PC-9 (cell line): ENCODE results near the gene RPS6KA6. TPM values are rescaled to one million over a fixed set of nuclear protein-coding genes. Genes with fewer than 3 reads are reported as not detected.

Experiments used
- BruUV-seq: library from RNA; stranded (reverse); fragments of 400-500 nt; replicated peaks from 2 replicates; lab custom pipeline; 2021; lab: Mats Ljungman, UMichigan
- CTCF ChIA-PET: fragments of 300-600 bp; sonication (Branson Sonifier 250); formaldehyde crosslinking; loops from one replicate; lab custom pipeline; 2022; ENCODE audit warnings: antibody characterized with exemption; lab: Charles Lee
- POLR2A ChIA-PET: fragments of 300-600 bp; sonication (Branson Sonifier 250); formaldehyde crosslinking; loops from one replicate; lab custom pipeline; 2022; ENCODE audit warnings: antibody characterized with exemption; ENCODE audit not compliant: unreplicated experiment; lab: Charles Lee
- DNase-seq, 2 experiments: peaks; one replicate each; pipeline versions ENCODE4 v3.0.0 to v3.0.0-alpha.2; 2015 to 2022; ENCODE audit warnings: mixed read lengths in 1 of 2
- H2AFZ ChIP-seq: fragments of 200-600 bp; sonication (generic); 2 replicates; pipeline ENCODE4 v1.8.1; 2017; ENCODE audit warnings: antibody characterized with exemption
- H3F3A ChIP-seq: fragments of 200-600 bp; sonication (generic); 2 replicates; pipeline ENCODE4 v1.8.1; 2017; ENCODE audit warnings: antibody characterized with exemption, mild to moderate bottlenecking, low read depth; ENCODE audit not compliant: insufficient read depth
- H3K27ac ChIP-seq: fragments of 200-600 bp; sonication (generic); 2 replicates; pipeline ENCODE4 v1.6.1; 2016; ENCODE audit warnings: mixed run types
- H3K27me3 ChIP-seq: fragments of 200-600 bp; sonication (generic); 2 replicates; pipeline ENCODE4 v1.6.1; 2016; ENCODE audit warnings: low read depth, mixed run types; ENCODE audit not compliant: insufficient read depth
- H3K36me3 ChIP-seq: fragments of 200-600 bp; sonication (generic); 2 replicates; pipeline ENCODE4 v1.6.1; 2016; ENCODE audit warnings: low read depth, mixed run types
- H3K4me1 ChIP-seq: fragments of 200-600 bp; sonication (generic); replicated peaks from 2 replicates; pipeline ENCODE4 v1.6.1; 2016; ENCODE audit warnings: mixed run types; ENCODE audit not compliant: insufficient read depth
- H3K4me2 ChIP-seq: fragments of 200-600 bp; sonication (generic); 2 replicates; pipeline ENCODE4 v1.6.1; 2017; ENCODE audit warnings: mixed run types
- H3K4me3 ChIP-seq: fragments of 200-600 bp; sonication (generic); 2 replicates; pipeline ENCODE4 v1.6.1; 2016; ENCODE audit warnings: mixed run types
- H3K79me2 ChIP-seq: fragments of 200-600 bp; sonication (generic); 2 replicates; pipeline ENCODE4 v1.6.1; 2017; ENCODE audit warnings: low read depth, mixed run types
- H3K9me2 ChIP-seq: fragments of 200-600 bp; sonication (generic); 2 replicates; pipeline ENCODE4 v1.8.1; 2017; ENCODE audit warnings: mild to moderate bottlenecking; ENCODE audit not compliant: insufficient read depth
- H3K9me3 ChIP-seq: fragments of 200-600 bp; sonication (generic); 2 replicates; pipeline ENCODE4 v1.8.1; 2016; ENCODE audit warnings: low read depth; ENCODE audit not compliant: insufficient read depth
- H4K20me1 ChIP-seq: fragments of 200-600 bp; sonication (generic); 2 replicates; pipeline ENCODE4 v1.8.1; 2017; ENCODE audit not compliant: insufficient read depth
- EZH2 ChIP-seq: fragments of 200-600 bp; sonication (generic); IDR thresholded peaks from 2 replicates; pipeline ENCODE4 v1.8.0; 2017; ENCODE audit warnings: antibody characterized with exemption, low read depth
- intact Hi-C: fragments of 100-400 bp; cut with micrococcal nuclease; formaldehyde crosslinking; loops from one replicate; pipeline ENCODE4 v1.10.0; 2022; ENCODE audit not compliant: unreplicated experiment
- microRNA-seq: library from miRNA; unstranded; fragments of <30 nt; microRNA quantifications from one replicate; pipeline ENCODE4 v1.2.0, GENCODE V29; 2021; ENCODE audit warnings: borderline number of aligned reads, borderline replicate concordance
- total RNA-seq: library from RNA; stranded (reverse); gene quantifications from 2 replicates; pipeline ENCODE4 v1.2.3, GENCODE V29; 2021
- TF ChIP-seq, protein P1 (sequence below): fragments of 200-600 bp; sonication (generic); conservative IDR thresholded peaks from 2 replicates; pipeline ENCODE4 v1.6.1; 2017; ENCODE audit warnings: mixed run types, antibody characterized with exemption, mild to moderate bottlenecking, moderate library complexity

The RPS6KA6 gene
- total RNA-seq, 1 experiment from 2014 or later = 6.5 TPM

DNA sequence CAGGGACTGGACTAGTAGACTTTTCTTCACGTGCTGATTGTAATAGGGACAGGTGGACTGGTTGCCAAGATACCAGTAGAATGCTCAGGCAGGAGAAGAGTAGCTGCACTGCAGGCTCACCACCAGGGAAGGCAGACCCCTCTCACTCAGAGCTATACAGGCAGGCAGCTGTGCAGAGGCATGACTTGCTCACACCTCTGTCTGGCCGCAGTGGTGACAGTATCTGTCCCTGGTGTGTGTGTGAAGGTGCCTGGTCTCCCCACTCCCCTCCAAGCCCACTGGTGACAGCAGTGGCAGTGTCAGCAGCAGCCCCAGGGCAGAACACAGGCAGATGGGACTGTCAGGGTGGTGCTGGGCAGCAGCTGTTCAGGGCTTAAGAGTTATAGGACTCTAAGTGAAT, 140.7 kb downstream of the RPS6KA6 start:
- no peaks in the 10 kb centered on the region for H3K36me3 ChIP-seq
- no peak overlapping the region for H3K27ac ChIP-seq
- no peaks in the 10 kb centered on the region for H4K20me1 ChIP-seq
- H3K4me1 ChIP-seq = no peaks in the 10 kb centered on the region
- intact Hi-C loops = loop anchor here (5.0 kb wide), 1 partner anchor 140 kb away; the partner anchor contains the start of gene RPS6KA6
- no peak overlapping the region for H3K4me3 ChIP-seq
- no peak for DNase-seq
- TF ChIP-seq, protein P1, sequence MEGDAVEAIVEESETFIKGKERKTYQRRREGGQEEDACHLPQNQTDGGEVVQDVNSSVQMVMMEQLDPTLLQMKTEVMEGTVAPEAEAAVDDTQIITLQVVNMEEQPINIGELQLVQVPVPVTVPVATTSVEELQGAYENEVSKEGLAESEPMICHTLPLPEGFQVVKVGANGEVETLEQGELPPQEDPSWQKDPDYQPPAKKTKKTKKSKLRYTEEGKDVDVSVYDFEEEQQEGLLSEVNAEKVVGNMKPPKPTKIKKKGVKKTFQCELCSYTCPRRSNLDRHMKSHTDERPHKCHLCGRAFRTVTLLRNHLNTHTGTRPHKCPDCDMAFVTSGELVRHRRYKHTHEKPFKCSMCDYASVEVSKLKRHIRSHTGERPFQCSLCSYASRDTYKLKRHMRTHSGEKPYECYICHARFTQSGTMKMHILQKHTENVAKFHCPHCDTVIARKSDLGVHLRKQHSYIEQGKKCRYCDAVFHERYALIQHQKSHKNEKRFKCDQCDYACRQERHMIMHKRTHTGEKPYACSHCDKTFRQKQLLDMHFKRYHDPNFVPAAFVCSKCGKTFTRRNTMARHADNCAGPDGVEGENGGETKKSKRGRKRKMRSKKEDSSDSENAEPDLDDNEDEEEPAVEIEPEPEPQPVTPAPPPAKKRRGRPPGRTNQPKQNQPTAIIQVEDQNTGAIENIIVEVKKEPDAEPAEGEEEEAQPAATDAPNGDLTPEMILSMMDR = no peak
- no peak for TF ChIP-seq EZH2
- no peaks in the 10 kb centered on the region for H3F3A ChIP-seq
- no peaks in the 10 kb centered on the region for H3K9me3 ChIP-seq
- H3K79me2 ChIP-seq = no peaks in the 10 kb centered on the region
- BruUV-seq = no TSS peak
- ChIA-PET CTCF (no interaction called here), POLR2A (no interaction called here)
- no peaks in the 10 kb centered on the region for H3K9me2 ChIP-seq
- no peaks in the 10 kb centered on the region for H3K27me3 ChIP-seq
- H2AFZ ChIP-seq = no peak overlapping the region
- H3K4me2 ChIP-seq = no peak overlapping the region

DNA sequence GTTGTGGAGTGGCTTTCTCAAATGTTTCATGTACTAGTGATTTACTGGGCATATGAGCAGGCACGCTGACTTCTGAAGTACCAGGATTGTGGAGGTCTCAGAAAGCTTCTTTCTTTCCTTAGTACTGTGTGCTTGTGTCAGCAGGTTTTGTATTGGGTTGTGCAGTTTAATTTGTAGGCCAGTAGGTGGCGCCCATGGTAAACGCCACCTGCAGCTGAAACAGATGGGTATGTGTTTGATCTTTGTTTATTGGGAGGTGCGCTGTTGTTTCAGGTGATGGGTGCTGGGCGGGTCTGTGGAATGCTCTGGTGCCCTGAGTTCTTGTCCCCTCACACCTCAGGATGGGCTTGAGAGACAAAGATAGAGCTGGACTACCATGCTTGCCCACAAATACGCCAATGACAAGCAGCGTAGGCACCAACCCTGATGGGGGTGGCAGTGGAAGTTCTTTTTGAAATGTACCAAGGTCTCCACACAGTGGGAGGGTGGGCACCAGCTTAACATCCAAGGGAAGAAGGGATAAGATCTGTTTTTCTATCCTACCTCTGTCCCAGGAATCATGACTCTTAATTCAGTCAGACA, 141.5 kb downstream of the RPS6KA6 start:
- CTCF ChIA-PET = interaction anchor here (0.5 to 0.6 kb wide), 5 partner anchors 13 to 1017 kb away, joined by 3 to 11 read pairs (median 3); partner anchors contain the start of gene RPS6KA6
- H3K79me2 ChIP-seq = no peaks in the 10 kb centered on the region
- intact Hi-C loops = loop anchor here (5.0 kb wide), 1 partner anchor 141 kb away; the partner anchor contains the start of gene RPS6KA6
- H3F3A ChIP-seq = no peaks in the 10 kb centered on the region
- H3K36me3 ChIP-seq = no peaks in the 10 kb centered on the region
- no peaks in the 10 kb centered on the region for H4K20me1 ChIP-seq
- no peak overlapping the region for H3K27ac ChIP-seq
- no peaks in the 10 kb centered on the region for H3K9me3 ChIP-seq
- H3K4me1 ChIP-seq = no peaks in the 10 kb centered on the region
- no peak overlapping the region for H3K4me3 ChIP-seq
- H3K27me3 ChIP-seq = no peaks in the 10 kb centered on the region
- no peaks in the 10 kb centered on the region for H3K9me2 ChIP-seq
- TF ChIP-seq, protein P1 = peak; percentile 88
- no peak for TF ChIP-seq EZH2
- no peak for DNase-seq
- H2AFZ ChIP-seq = no peak overlapping the region
- POLR2A ChIA-PET = no interaction called here
- peak overlapping the region; percentile 29 for H3K4me2 ChIP-seq
- no TSS peak for BruUV-seq

DNA sequence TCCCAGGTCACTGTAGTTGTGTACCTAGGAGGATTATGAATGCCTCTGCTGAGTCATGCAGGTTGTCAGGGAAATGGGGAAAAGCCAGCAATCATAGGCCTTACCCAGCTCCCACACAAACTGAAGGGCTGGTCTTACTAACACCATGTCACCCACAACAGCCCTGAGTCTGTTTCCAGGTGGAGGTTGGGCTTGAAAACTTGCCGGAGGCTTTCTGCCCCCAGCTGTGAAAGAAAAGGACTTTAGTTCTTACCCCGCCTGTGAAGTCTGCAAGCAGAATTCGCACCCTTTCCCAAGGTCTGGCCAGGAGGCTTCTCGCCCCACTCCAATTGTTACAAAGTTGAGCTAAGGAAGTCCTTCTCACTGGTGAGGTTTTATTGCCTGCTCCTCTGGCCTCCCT, 143.9 kb downstream of the RPS6KA6 start:
- intact Hi-C loops = no loop called here
- no peak for TF ChIP-seq EZH2
- TF ChIP-seq, protein P1 = no peak
- no peak overlapping the region for H2AFZ ChIP-seq

More for the DNA sequence above, 143.9 kb downstream of the RPS6KA6 start:
- H3K4me2 ChIP-seq = no peak overlapping the region
- H3K36me3 ChIP-seq = no peaks in the 10 kb centered on the region
- H3K79me2 ChIP-seq = no peaks in the 10 kb centered on the region
- no peaks in the 10 kb centered on the region for H4K20me1 ChIP-seq
- POLR2A ChIA-PET = no interaction called here
- H3K9me2 ChIP-seq = no peaks in the 10 kb centered on the region
- CTCF ChIA-PET = no interaction called here
- no peak overlapping the region for H3K4me3 ChIP-seq
- BruUV-seq = no TSS peak
- H3K9me3 ChIP-seq = no peaks in the 10 kb centered on the region
- no peak overlapping the region for H3K27ac ChIP-seq
- DNase-seq = no peak
- H3K27me3 ChIP-seq = no peaks in the 10 kb centered on the region
- H3K4me1 ChIP-seq = no peaks in the 10 kb centered on the region
- no peaks in the 10 kb centered on the region for H3F3A ChIP-seq

Small RNA genes within 50 kb of the gene (microRNA-seq; reads per million reads assigned to microRNA genes)
- not detected for gene MIR548I4
